Transverse colon (tissue), 4 donors: ENCODE results near the gene FAM13A. TPM values are rescaled to one million over a fixed set of nuclear protein-coding genes. Genes with fewer than 3 reads are reported as not detected.

Source experiments
- DNase-seq: peaks from one replicate; pipeline ENCODE4 v3.0.0-alpha.2; 2019
- H3K27ac ChIP-seq, 4 donors: fragments of 200-600 bp; sonication (generic); 2 replicates each; pipeline ENCODE4 v1.5.1; 2016 to 2018; ENCODE audit warnings: inconsistent platforms in 4 of 4
- H3K27me3 ChIP-seq: fragments of 200-600 bp; sonication (generic); 2 replicates; pipeline ENCODE4 v1.5.1; 2017; ENCODE audit warnings: inconsistent platforms
- H3K36me3 ChIP-seq, 4 donors: fragments of 200-600 bp; sonication (generic); 2 replicates each; pipeline ENCODE4 v1.5.1; 2017 to 2019; ENCODE audit warnings: inconsistent platforms in 4 of 4
- H3K4me1 ChIP-seq, 4 donors: fragments of 200-600 bp; sonication (generic); 2 replicates each; pipeline ENCODE4 v1.5.1; 2017 to 2020; ENCODE audit warnings: inconsistent platforms in 4 of 4
- H3K4me3 ChIP-seq, 4 donors: fragments of 200-600 bp; sonication (generic); 1 replicate in 1 of 4; 2 replicates in 3 of 4; pipeline versions ENCODE4 v1.5.1 to v1.6.1; 2017 to 2019; ENCODE audit warnings: inconsistent platforms in 4 of 4
- H3K9me3 ChIP-seq, 2 donors: fragments of 200-600 bp; sonication (generic); 2 replicates each; pipeline ENCODE4 v1.5.1; 2017 to 2019; ENCODE audit warnings: inconsistent platforms in 2 of 2
- CTCF ChIP-seq, 5 experiments: fragments of 200-600 bp in 3 of 5; fragments of 450-650 bp in 2 of 5; sonication (generic) in 3 of 5; IDR thresholded peaks; 1 replicate in 2 of 5; 2 replicates in 3 of 5; pipeline ENCODE4 v1.5.1; 2016 to 2017; ENCODE audit warnings: antibody characterized with exemption in 5 of 5, inconsistent platforms in 3 of 5, mild to moderate bottlenecking in 2 of 5, moderate library complexity in 1 of 5
- EP300 ChIP-seq: sonication (generic); formaldehyde crosslinking; IDR thresholded peaks from one replicate; pipeline ENCODE4 v1.6.1; 2017; ENCODE audit warnings: antibody characterized with exemption, low read depth
- POLR2A ChIP-seq: fragments of 450-650 bp; IDR thresholded peaks from one replicate; pipeline ENCODE4 v1.6.1; 2016; ENCODE audit warnings: antibody characterized with exemption, mild to moderate bottlenecking, moderate library complexity
- POLR2AphosphoS5 ChIP-seq, 3 donors: sonication (generic); formaldehyde crosslinking; IDR thresholded peaks; one replicate each; pipeline ENCODE4 v1.6.1; 2016; ENCODE audit warnings: antibody characterized with exemption in 3 of 3
- WGBS, 2 donors: methylation state at CpG; one replicate each; pipeline ENCODE4 v1.1.5; 2018; ENCODE audit warnings: low coverage in 1 of 2; 5-methylcytosine and 5-hydroxymethylcytosine counted together
- in situ Hi-C, 4 donors: fragments of 200-750 bp; cut with MboI; loops; one replicate each; pipeline versions ENCODE4 v1.15.0 to v1.15.1; 2017; ENCODE audit warnings: low sequenced_read_pairs in 3 of 4, low pct_ligation_motif_present in 1 of 4, low pct_unique_long_range_greater_than_20kb in 1 of 4
- intact Hi-C: fragments of 100-400 bp; cut with DNase I; formaldehyde crosslinking; loops from one replicate; pipeline ENCODE4 v1.15.1; 2023; ENCODE audit warnings: low total_unique reads
- total RNA-seq, 4 donors: library from RNA; depleted of rRNA; stranded (reverse); fragments of >200 nt; gene quantifications; one replicate each; pipeline ENCODE4 v1.1.0, GENCODE V29; 2016

FAM13A gene
- total RNA-seq, 4 donors from 2014 or later: 57.6 to 88.6 (median 67.6) TPM

GRCh38 chr4:88792268-88792781, 264.7 kb downstream of the FAM13A start:
- Histone ChIP-seq H3K27me3 (no peaks in the 10 kb centered on the region), H3K4me3 (no peak overlapping the region), H3K4me1 (peaks cover 0 to 7% (median 0%) of the 10 kb centered on the region in 4 donors), H3K9me3 (no peaks in the 10 kb centered on the region), H3K27ac (peak overlapping the region in 3 of 4 donors; percentile 0 to 27 (median 15)), H3K36me3 (peaks cover 0 to 21% (median 5%) of the 10 kb centered on the region in 4 donors)
- peak in 1 of 3 donors; percentile 10 for TF ChIP-seq POLR2AphosphoS5 (IDR thresholded peaks at IDR 0.05)
- TF ChIP-seq EP300: no peak
- 50 to 61% methylated on average over 1 of the region's 1 CpG for WGBS, 2 donors
- intact Hi-C loops (no loop called here), in situ Hi-C loops (no loop called here)
- DNase-seq: no peak

- peaks cover 0 to 7% (median 0%) of the 10 kb centered on the region in 4 donors for H3K4me1 ChIP-seq
- H3K4me3 ChIP-seq: no peak overlapping the region
- TF ChIP-seq EP300 (no peak), CTCF (IDR thresholded peaks at IDR 0.05) (no peak), POLR2AphosphoS5 (IDR thresholded peaks at IDR 0.05) (no peak), POLR2A (no peak)
- WGBS, 2 donors: 79 to 93% methylated on average over 1 of the region's 1 CpG
- H3K9me3 ChIP-seq: no peaks in the 10 kb centered on the region
- no peaks in the 10 kb centered on the region for H3K27me3 ChIP-seq
- intact Hi-C loops (no loop called here), in situ Hi-C loops (no loop called here)
- DNase-seq: no peak
- H3K27ac ChIP-seq: no peak overlapping the region
- H3K36me3 ChIP-seq: peaks cover 0 to 31% (median 10%) of the 10 kb centered on the region in 4 donors
Measured at GRCh38 chr4:88791274-88791673, 265.7 kb downstream of the FAM13A start.

GRCh38 chr4:88788895-88789294, 268.1 kb downstream of the FAM13A start:
- in situ Hi-C loops: no loop called here
- H3K27me3 ChIP-seq: no peaks in the 10 kb centered on the region
- DNase-seq: no peak
- peaks cover 0 to 7% (median 0%) of the 10 kb centered on the region in 4 donors for H3K4me1 ChIP-seq
- no peaks in the 10 kb centered on the region for H3K9me3 ChIP-seq
- H3K27ac ChIP-seq: no peak overlapping the region
- peaks cover 0 to 42% (median 21%) of the 10 kb centered on the region in 4 donors for H3K36me3 ChIP-seq
- intact Hi-C loops: no loop called here
- no peak for TF ChIP-seq POLR2A
- no peak for TF ChIP-seq POLR2AphosphoS5 (IDR thresholded peaks at IDR 0.05)
- TF ChIP-seq CTCF (IDR thresholded peaks at IDR 0.05): no peak
- no peak for TF ChIP-seq EP300
- no peak overlapping the region for H3K4me3 ChIP-seq

- in situ Hi-C loops (no loop called here), intact Hi-C loops (no loop called here)
- TF ChIP-seq POLR2A (no peak), CTCF (IDR thresholded peaks at IDR 0.05) (no peak), EP300 (no peak), POLR2AphosphoS5 (IDR thresholded peaks at IDR 0.05) (no peak)
- DNase-seq: no peak
- H3K4me1 ChIP-seq: peaks cover 0 to 7% (median 0%) of the 10 kb centered on the region in 4 donors
- H3K36me3 ChIP-seq: peaks cover 0 to 46% (median 23%) of the 10 kb centered on the region in 4 donors
- H3K27me3 ChIP-seq: no peaks in the 10 kb centered on the region
- H3K4me3 ChIP-seq: no peak overlapping the region
- no peaks in the 10 kb centered on the region for H3K9me3 ChIP-seq
- no peak overlapping the region for H3K27ac ChIP-seq
- WGBS, 2 donors: 92 to 98% methylated on average over 1 of the region's 1 CpG
Measured at GRCh38 chr4:88788424-88788823, 268.6 kb downstream of the FAM13A start.

GRCh38 chr4:88786011-88786410, 271.0 kb downstream of the FAM13A start:
- Histone ChIP-seq H3K4me1 (no peaks in the 10 kb centered on the region), H3K27me3 (no peaks in the 10 kb centered on the region), H3K4me3 (no peak overlapping the region), H3K36me3 (peaks cover 0 to 60% (median 28%) of the 10 kb centered on the region in 4 donors), H3K9me3 (no peaks in the 10 kb centered on the region), H3K27ac (no peak overlapping the region)
- TF ChIP-seq POLR2AphosphoS5 (IDR thresholded peaks at IDR 0.05): no peak
- in situ Hi-C loops (no loop called here), intact Hi-C loops (no loop called here)
- no peak for DNase-seq
- WGBS, 2 donors: 88 to 100% methylated on average over 1 of the region's 1 CpG
